H1 (cell line): ENCODE measurements around the gene CABP2. TPM values are rescaled to one million over a fixed set of nuclear protein-coding genes. Genes with fewer than 3 reads are reported as not detected.

Experiments used
- CTCF ChIA-PET: fragments of 300-600 bp; sonication (Branson Sonifier 250); formaldehyde crosslinking; loops from one replicate; lab custom pipeline; 2021; ENCODE audit not compliant: partially characterized antibody; lab: Charles Lee
- POLR2A ChIA-PET: fragments of 300-600 bp; sonication (Branson Sonifier 250); formaldehyde crosslinking; loops from one replicate; lab custom pipeline; 2021; ENCODE audit warnings: inconsistent platforms; ENCODE audit not compliant: partially characterized antibody; lab: Charles Lee
- DNase-seq, 2 experiments: peaks; one replicate each; pipeline versions ENCODE4 v3.0.0 to v3.0.0-alpha.2; 2010 to 2022; ENCODE audit warnings: low spot score in 2 of 2, low read depth in 1 of 2, mixed read lengths in 1 of 2
- FAIRE-seq: peaks from 2 replicates; lab custom pipeline; 2011; peaks lifted over from hg19 to GRCh38; lab: Jason Lieb, UNC
- H2AFZ ChIP-seq: 2 replicates; pipeline ENCODE4 v1.8.1; 2012; ENCODE audit warnings: low read length, inconsistent platforms
- H2AK5ac ChIP-seq: 2 replicates; pipeline ENCODE4 v1.6.1; 2013; ENCODE audit warnings: low read depth, low read length
- H2BK120ac ChIP-seq: replicated peaks from 2 replicates; pipeline ENCODE3; 2013; ENCODE audit warnings: low read depth, low read length, inconsistent platforms
- H2BK12ac ChIP-seq: 2 replicates; pipeline ENCODE4 v1.6.1; 2013; ENCODE audit warnings: low read depth, low read length
- H2BK15ac ChIP-seq: 2 replicates; pipeline ENCODE4 v1.6.1; 2013; ENCODE audit warnings: low read length
- H2BK20ac ChIP-seq: 2 replicates; pipeline ENCODE4 v1.6.1; 2013; ENCODE audit warnings: low read length
- H2BK5ac ChIP-seq: 2 replicates; pipeline ENCODE4 v1.6.1; 2013; ENCODE audit warnings: low read depth, low read length
- H3K14ac ChIP-seq: 2 replicates; pipeline ENCODE4 v1.6.1; 2013; ENCODE audit warnings: inconsistent platforms; ENCODE audit not compliant: insufficient read length
- H3K18ac ChIP-seq: 2 replicates; pipeline ENCODE4 v1.6.1; 2013; ENCODE audit warnings: low read length; ENCODE audit errors: extremely low read depth
- H3K23ac ChIP-seq: 2 replicates; pipeline ENCODE4 v1.6.1; 2013; ENCODE audit warnings: inconsistent platforms; ENCODE audit not compliant: insufficient read length
- H3K23me2 ChIP-seq: 2 replicates; pipeline ENCODE4 v1.6.1; 2013; ENCODE audit warnings: low read depth, low read length
- H3K27ac ChIP-seq: 2 replicates; pipeline ENCODE4 v1.6.1; 2011; ENCODE audit warnings: low read depth, low read length, inconsistent platforms
- H3K27me3 ChIP-seq, 4 experiments: replicated peaks in 1 of 4; 1 replicate in 1 of 4; 2 replicates in 3 of 4; pipeline versions ENCODE4 v1.6.1 to v1.8.1; 2011 to 2013; ENCODE audit warnings: low read length in 3 of 4, mild to moderate bottlenecking in 3 of 4, inconsistent platforms in 2 of 4, mixed read lengths in 2 of 4, moderate library complexity in 1 of 4; ENCODE audit not compliant: control insufficient read depth in 3 of 4, insufficient read depth in 3 of 4; ENCODE audit errors: extremely low read depth in 1 of 4
- H3K36me3 ChIP-seq, 4 experiments: 2 replicates each; pipeline versions ENCODE4 v1.6.1 to v1.8.1; 2011 to 2013; ENCODE audit warnings: mild to moderate bottlenecking in 4 of 4, low read length in 3 of 4, moderate library complexity in 2 of 4, control low read depth in 1 of 4, inconsistent platforms in 1 of 4; ENCODE audit not compliant: insufficient read depth in 4 of 4, control insufficient read depth in 2 of 4
- H3K4ac ChIP-seq: replicated peaks from 2 replicates; pipeline ENCODE3; 2013; ENCODE audit warnings: low read length, low read depth, mixed read lengths, inconsistent platforms; ENCODE audit not compliant: insufficient read length
- H3K4me1 ChIP-seq, 4 experiments: replicated peaks in 1 of 4; 1 replicate in 1 of 4; 2 replicates in 3 of 4; pipeline versions ENCODE4 v1.6.1 to v1.8.1; 2011 to 2013; ENCODE audit warnings: low read length in 3 of 4, inconsistent platforms in 2 of 4, mixed read lengths in 1 of 4; ENCODE audit not compliant: insufficient read depth in 4 of 4, control insufficient read depth in 3 of 4
- H3K4me2 ChIP-seq, 2 experiments: 2 replicates each; pipeline versions ENCODE4 v1.6.1 to v1.8.1; 2011 to 2013; ENCODE audit warnings: low read depth in 2 of 2, low read length in 2 of 2, control low read depth in 1 of 2, inconsistent platforms in 1 of 2, mild to moderate bottlenecking in 1 of 2; ENCODE audit not compliant: insufficient read depth in 1 of 2
- H3K4me3 ChIP-seq, 4 experiments: fragments of 200-600, 300-600 bp in 1 of 4; sonication (generic), shearing (Covaris generic), sonication (Bioruptor Twin) in 1 of 4; 2 replicates each; pipeline versions ENCODE4 v1.5.1 to v1.8.1; 2011 to 2016; ENCODE audit warnings: low read length in 4 of 4, low read depth in 3 of 4, control low read depth in 2 of 4, inconsistent platforms in 2 of 4, mild to moderate bottlenecking in 2 of 4, mixed read lengths in 1 of 4, moderate library complexity in 1 of 4; ENCODE audit not compliant: insufficient read depth in 2 of 4; ENCODE audit errors: extremely low read depth in 1 of 4
- H3K56ac ChIP-seq: replicated peaks from 2 replicates; pipeline ENCODE3; 2013; ENCODE audit warnings: low read depth, mild to moderate bottlenecking, mixed read lengths, low read length, inconsistent platforms; ENCODE audit not compliant: insufficient read length
- H3K79me1 ChIP-seq: 2 replicates; pipeline ENCODE4 v1.6.1; 2013; ENCODE audit warnings: low read depth, low read length, control low read depth
- H3K79me2 ChIP-seq, 2 experiments: 2 replicates each; pipeline versions ENCODE4 v1.6.1 to v1.8.1; 2012 to 2013; ENCODE audit warnings: low read length in 2 of 2, mild to moderate bottlenecking in 2 of 2, inconsistent platforms in 1 of 2; ENCODE audit not compliant: insufficient read depth in 2 of 2, control insufficient read depth in 1 of 2
- H3K9ac ChIP-seq, 4 experiments: replicated peaks in 1 of 4; 1 replicate in 1 of 4; 2 replicates in 3 of 4; pipeline versions ENCODE4 v1.6.1 to v1.8.1; 2011 to 2013; ENCODE audit warnings: low read depth in 3 of 4, low read length in 3 of 4, control low read depth in 2 of 4, mild to moderate bottlenecking in 2 of 4, moderate library complexity in 2 of 4, inconsistent platforms in 1 of 4; ENCODE audit errors: extremely low read depth in 1 of 4
- H3K9me3 ChIP-seq, 2 experiments: 2 replicates each; pipeline versions ENCODE4 v1.6.1 to v1.8.1; 2012 to 2013; ENCODE audit warnings: mild to moderate bottlenecking in 2 of 2, moderate library complexity in 2 of 2, control low read depth in 1 of 2, inconsistent platforms in 1 of 2, low read depth in 1 of 2, low read length in 1 of 2, mixed read lengths in 1 of 2; ENCODE audit not compliant: insufficient read depth in 2 of 2
- H4K20me1 ChIP-seq, 2 experiments: replicated peaks in 1 of 2; 2 replicates each; pipeline versions ENCODE3 to v1.8.1; 2011 to 2013; ENCODE audit warnings: inconsistent platforms in 2 of 2, low read length in 2 of 2, mild to moderate bottlenecking in 1 of 2; ENCODE audit not compliant: insufficient read depth in 2 of 2, control insufficient read depth in 1 of 2
- H4K5ac ChIP-seq: 2 replicates; pipeline ENCODE4 v1.6.1; 2013; ENCODE audit warnings: low read length, low read depth, mixed read lengths, inconsistent platforms; ENCODE audit not compliant: insufficient read length
- H4K8ac ChIP-seq: 2 replicates; pipeline ENCODE4 v1.8.0; 2013; ENCODE audit warnings: mild to moderate bottlenecking, moderate library complexity, low read length, inconsistent platforms; ENCODE audit not compliant: insufficient read depth; ENCODE audit errors: extremely low read depth
- H4K91ac ChIP-seq: replicated peaks from 2 replicates; pipeline ENCODE3; 2013; ENCODE audit warnings: low read length, mixed read lengths, inconsistent platforms; ENCODE audit not compliant: insufficient read length
- JUND ChIP-seq: IDR thresholded peaks from 2 replicates; pipeline ENCODE4 v1.6.1; 2011; ENCODE audit warnings: mild to moderate bottlenecking, improper control_type of control experiment, low read length
- RNF2 ChIP-seq: fragments of 200-900, 300-1000 bp; sonication (generic); IDR thresholded peaks from 2 replicates; pipeline ENCODE4 v1.7.1; 2016; ENCODE audit warnings: borderline replicate concordance, low read depth, mild to moderate bottlenecking, antibody characterized with exemption, low read length; ENCODE audit not compliant: poor library complexity, severe bottlenecking; ENCODE audit errors: missing control alignments
- TEAD4 ChIP-seq: IDR thresholded peaks from 2 replicates; pipeline ENCODE4 v1.6.1; 2012; ENCODE audit warnings: low read depth, low read length, inconsistent platforms, mixed read lengths
- whole genome bisulfite sequencing, 2 experiments: shearing (Covaris generic) in 1 of 2; methylation state at CpG; one replicate each; pipeline versions ENCODE4 v1.1.6 to v1.1.7; 2013 to 2015; ENCODE audit warnings: low lambda C conversion rate in 2 of 2, mixed read lengths in 2 of 2, inconsistent platforms in 1 of 2, low coverage in 1 of 2, missing lambda C conversion rate in 1 of 2; ENCODE audit not compliant: insufficient replicate concordance in 2 of 2, insufficient coverage in 1 of 2, insufficient read length in 1 of 2; ENCODE audit errors: extremely low coverage in 1 of 2, missing lambda C conversion rate in 1 of 2; 5-methylcytosine and 5-hydroxymethylcytosine counted together
- polyA plus RNA-seq, 7 experiments: library from polyadenylated mRNA; depleted of rRNA in 3 of 7; stranded (reverse) in 5 of 7; unstranded in 2 of 7; fragments of >200 nt in 5 of 7; fragments of 200-250 nt in 2 of 7; gene quantifications; 1 replicate in 5 of 7; 2 replicates in 1 of 7; 4 replicates in 1 of 7; pipeline versions ENCODE4 v1.2.1 to v1.2.3, GENCODE V29; 2011 to 2013; ENCODE audit warnings: missing spikeins in 2 of 7, mixed read lengths in 2 of 7
- total RNA-seq: library from RNA; stranded (reverse); fragmentation: NEBNext Ultra II Directional; extraction: Animal tissue kit (Norgen Biotek cat#: 25700); gene quantifications from 2 replicates; pipeline ENCODE4 v1.2.1, GENCODE V29; 2021

CABP2 gene
- total and polyA plus RNA-seq, 2 of the 8 experiments (the other 6 are each of a cell fraction or from before 2014, with no cell fraction given), result not detected

GRCh38 chr11:67495234-67496005, 27.8 kb downstream of the CABP2 start:
- H3K9ac ChIP-seq, result no peak overlapping the region
- ChIA-PET CTCF (no interaction called here), POLR2A (interaction anchor here (1.6 kb wide), 1 partner anchor 12 kb away, joined by 5 read pairs; the partner anchor contains the start of gene AIP)
- H2AK5ac ChIP-seq, result no peak overlapping the region
- no peak overlapping the region for H2AFZ ChIP-seq
- H3K9me3 ChIP-seq, result no peaks in the 10 kb centered on the region
- H3K79me1 ChIP-seq, result no peaks in the 10 kb centered on the region
- no peak overlapping the region for H3K18ac ChIP-seq
- FAIRE-seq (no peak), DNase-seq (no peak)
- no peak overlapping the region for H3K56ac ChIP-seq
- H3K4me2 ChIP-seq, result no peak overlapping the region
- H2BK15ac ChIP-seq, result no peak overlapping the region
- no peak overlapping the region for H3K4ac ChIP-seq
- peaks cover 2 to 29% (median 11%) of the 10 kb centered on the region in 4 experiments; a peak in 6 of 8 replicates for H3K36me3 ChIP-seq
- no peaks in the 10 kb centered on the region; a peak in 1 of 7 replicates for H3K27me3 ChIP-seq
- no peaks in the 10 kb centered on the region for H3K79me2 ChIP-seq
- H3K14ac ChIP-seq, result no peak overlapping the region
- WGBS, 2 experiments, result 90% methylated on average over 10 of the region's 16 CpGs; no CpG with 5 or more reads in 1 of the 2 experiments
- peaks cover 2% of the 10 kb centered on the region; the same call in 1 of the 2 replicates for H3K23me2 ChIP-seq
- peaks cover 0 to 10% (median 0%) of the 10 kb centered on the region in 4 experiments; a peak in 2 of 7 replicates for H3K4me1 ChIP-seq
- H4K20me1 ChIP-seq, result peaks cover 0 to 12% of the 10 kb centered on the region in 2 experiments
- H4K5ac ChIP-seq, result no peak overlapping the region
- no peak overlapping the region for H2BK5ac ChIP-seq
- H2BK12ac ChIP-seq, result no peak overlapping the region
- H2BK20ac ChIP-seq, result no peak overlapping the region
- no peak overlapping the region for H3K27ac ChIP-seq
- H4K8ac ChIP-seq, result no peak overlapping the region
- H2BK120ac ChIP-seq, result no peak overlapping the region
- H3K4me3 ChIP-seq, result no peak overlapping the region
- H4K91ac ChIP-seq, result no peak overlapping the region
- no peak overlapping the region for H3K23ac ChIP-seq
- TF ChIP-seq JUND (no peak), RNF2 (no peak), TEAD4 (no peak)
